Activated CD8-positive, alpha-beta memory T cell treated with anti-CD3 and anti-CD28 coated beads, Interleukin-2, amount 50 U/mL, for 48 hours (primary cell): ENCODE data around the gene POLR2H.

Experiments used
- DNase-seq: peaks from one replicate; pipeline ENCODE4 v3.0.0-alpha.2; 2020

Gene POLR2H

GRCh38 chr3:184361532-184361931, at the start of gene POLR2H, which contains the start of gene CLCN2:
TSS of gene POLR2H (plus strand) at chr3:184361710. CDS start at chr3:184363493, 1,783 bp downstream.
TSS of gene CLCN2 (minus strand) at chr3:184361605. CDS start at chr3:184361479, 126 bp downstream.
- peak; percentile 79 for DNase-seq

DNA sequence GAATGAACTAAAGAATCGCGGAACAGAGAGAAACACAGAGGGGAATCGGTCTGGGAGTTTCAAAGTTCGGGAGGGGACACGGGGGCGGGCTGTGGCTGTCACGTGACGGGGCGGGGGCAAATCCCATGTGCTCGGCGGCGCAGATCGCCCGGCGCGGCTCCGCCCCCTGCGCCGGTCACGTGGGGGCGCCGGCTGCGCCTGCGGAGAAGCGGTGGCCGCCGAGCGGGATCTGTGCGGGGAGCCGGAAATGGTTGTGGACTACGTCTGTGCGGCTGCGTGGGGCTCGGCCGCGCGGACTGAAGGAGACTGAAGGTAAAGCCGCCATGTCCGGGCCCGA, 47.2 kb upstream of the POLR2H start, which contains the start of gene EIF4G1:
Gene EIF4G1 (plus strand): TSS at position 244 of the 337 bp plus-strand sequence. CDS start 1,191 bp downstream, outside the sequence.
- peak; percentile 95 for DNase-seq

DNA sequence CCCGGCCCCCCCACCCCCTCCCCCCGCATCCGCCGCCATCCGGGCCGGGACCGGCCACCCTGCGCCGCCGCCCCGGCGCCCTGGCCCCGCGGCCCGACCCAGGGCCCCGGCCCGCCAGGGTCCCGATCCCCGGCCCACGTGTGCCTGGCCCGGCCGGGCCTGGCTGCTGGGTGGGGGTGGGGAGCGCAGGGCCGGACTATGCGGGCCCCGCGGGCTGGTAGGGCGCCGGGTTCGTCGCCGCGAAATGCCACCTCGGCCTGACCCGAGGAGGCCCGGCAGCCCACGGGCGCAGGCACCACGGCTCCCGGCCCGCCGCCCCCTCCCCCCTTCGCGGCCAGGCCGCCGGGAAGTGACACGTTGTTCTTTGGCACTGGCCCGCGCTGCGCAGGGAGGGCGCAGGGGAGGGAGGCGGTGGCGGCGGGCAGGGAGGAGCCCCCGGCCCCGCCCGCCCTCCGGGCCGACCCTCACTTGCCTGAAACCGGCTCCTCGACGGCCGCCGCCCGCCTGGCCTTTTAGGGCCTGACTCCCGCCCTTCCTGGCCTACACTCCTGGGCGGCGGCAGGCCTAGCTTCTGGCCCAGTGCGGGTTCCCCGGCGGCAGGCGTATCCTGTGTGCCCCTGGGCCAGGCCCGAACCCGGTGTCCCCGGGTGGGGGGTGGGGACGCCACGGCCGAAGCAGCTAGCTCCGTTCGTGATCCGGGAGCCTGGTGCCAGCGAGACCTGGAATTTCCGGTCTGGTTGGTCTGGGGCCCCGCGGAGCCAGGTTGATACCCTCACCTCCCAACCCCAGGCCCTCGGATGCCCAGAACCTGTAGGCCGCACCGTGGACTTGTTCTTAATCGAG, 46.6 kb upstream of the POLR2H start:
- DNase-seq = peak; percentile 78

DNA sequence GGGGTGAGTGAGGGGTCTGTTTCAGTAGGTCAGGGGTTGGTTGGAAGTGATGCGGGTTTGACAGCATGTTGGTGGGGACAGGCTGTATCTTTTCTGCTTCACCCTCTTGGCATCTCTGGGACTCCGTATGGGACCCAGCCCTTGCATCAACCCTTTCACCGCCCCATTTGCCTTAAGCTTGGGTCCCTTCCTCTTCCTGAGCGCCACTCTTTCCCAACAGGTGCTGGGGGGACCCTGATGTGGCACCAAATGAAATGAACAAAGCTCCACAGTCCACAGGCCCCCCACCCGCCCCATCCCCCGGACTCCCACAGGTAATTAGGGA, 46.0 kb upstream of the POLR2H start:
- DNase-seq = no peak

GRCh38 chr3:184315871-184316661, 45.4 kb upstream of the POLR2H start:
- DNase-seq = no peak

DNA sequence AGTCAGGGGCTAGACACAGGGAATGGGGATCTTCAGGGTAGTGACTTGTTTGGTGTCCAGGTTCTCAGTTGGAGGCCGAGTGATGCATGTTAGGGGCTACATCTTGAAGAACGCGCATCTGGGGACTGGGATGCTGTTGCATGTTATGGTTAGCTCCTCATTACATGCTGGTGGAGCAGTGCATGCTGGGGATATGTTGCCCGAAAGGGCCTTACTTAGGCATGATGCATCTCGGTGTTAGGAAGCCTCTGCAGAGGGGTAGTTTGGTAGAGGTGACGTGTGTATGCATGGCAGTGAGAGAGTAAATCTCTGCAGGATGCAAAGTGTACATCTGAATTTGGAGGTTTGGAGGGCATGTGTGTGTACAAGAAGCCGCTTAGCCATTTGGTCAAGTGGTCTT, 44.7 kb upstream of the POLR2H start:
- no peak for DNase-seq

- no peak for DNase-seq
Observed at GRCh38 chr3:184317201-184317600, 44.3 kb upstream of the POLR2H start.

DNA sequence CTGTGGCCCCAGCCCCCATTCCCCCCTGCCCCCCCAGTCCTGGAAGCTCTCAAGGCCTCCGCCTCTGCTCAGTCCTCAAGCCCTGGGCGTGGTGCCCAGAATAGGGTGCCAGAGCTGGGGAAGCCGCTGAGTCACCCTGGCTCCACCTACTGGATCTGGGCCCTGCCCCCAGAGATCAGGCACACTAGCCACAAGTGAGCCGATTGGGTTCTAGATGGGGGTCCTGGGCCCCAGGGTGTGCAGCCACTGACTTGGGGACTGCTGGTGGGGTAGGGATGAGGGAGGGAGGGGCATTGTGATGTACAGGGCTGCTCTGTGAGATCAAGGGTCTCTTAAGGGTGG, 41.4 kb upstream of the POLR2H start:
- DNase-seq = no peak

DNA sequence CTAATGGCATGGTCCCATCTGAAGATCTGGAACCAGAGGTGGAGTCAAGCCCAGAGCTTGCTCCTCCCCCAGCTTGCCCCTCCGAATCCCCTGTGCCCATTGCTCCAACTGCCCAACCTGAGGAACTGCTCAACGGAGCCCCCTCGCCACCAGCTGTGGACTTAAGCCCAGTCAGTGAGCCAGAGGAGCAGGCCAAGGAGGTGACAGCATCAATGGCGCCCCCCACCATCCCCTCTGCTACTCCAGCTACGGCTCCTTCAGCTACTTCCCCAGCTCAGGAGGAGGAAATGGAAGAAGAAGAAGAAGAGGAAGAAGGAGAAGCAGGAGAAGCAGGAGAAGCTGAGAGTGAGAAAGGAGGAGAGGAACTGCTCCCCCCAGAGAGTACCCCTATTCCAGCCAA, 39.8 kb upstream of the POLR2H start:
- DNase-seq = no peak

- DNase-seq = no peak
Observed at GRCh38 chr3:184322731-184323487, 38.6 kb upstream of the POLR2H start.

DNA sequence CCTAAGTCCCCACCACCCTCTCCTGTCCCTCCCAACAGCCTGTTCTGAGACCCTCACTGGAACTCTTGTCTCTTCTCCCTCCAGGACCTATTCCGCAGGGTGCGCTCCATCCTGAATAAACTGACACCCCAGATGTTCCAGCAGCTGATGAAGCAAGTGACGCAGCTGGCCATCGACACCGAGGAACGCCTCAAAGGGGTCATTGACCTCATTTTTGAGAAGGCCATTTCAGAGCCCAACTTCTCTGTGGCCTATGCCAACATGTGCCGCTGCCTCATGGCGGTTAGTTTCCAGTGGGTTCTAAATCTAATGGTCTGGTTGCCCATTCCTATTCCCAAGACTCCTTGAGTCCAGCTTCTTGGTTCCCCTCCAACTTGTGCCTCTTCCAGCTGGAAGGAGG, 37.8 kb upstream of the POLR2H start:
- no peak for DNase-seq

- no peak for DNase-seq
Observed at GRCh38 chr3:184325269-184325668, 36.2 kb upstream of the POLR2H start.

GRCh38 chr3:184325715-184326369, 35.7 kb upstream of the POLR2H start:
- DNase-seq = no peak

DNA sequence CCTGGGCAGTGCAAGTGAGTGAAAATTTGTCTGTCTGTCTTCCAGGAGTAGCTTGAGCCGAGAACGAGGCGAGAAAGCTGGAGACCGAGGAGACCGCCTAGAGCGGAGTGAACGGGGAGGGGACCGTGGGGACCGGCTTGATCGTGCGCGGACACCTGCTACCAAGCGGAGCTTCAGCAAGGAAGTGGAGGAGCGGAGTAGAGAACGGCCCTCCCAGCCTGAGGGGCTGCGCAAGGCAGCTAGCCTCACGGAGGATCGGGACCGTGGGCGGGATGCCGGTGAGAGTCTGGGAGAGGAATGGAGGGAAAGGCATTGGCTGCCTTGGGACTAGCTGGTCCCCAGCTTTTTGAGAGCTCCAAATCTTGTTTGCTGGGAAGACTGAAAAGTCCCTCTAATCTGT, 34.3 kb upstream of the POLR2H start:
- DNase-seq = no peak

- DNase-seq = no peak
Observed at GRCh38 chr3:184328516-184328915, 33.0 kb upstream of the POLR2H start.

DNA sequence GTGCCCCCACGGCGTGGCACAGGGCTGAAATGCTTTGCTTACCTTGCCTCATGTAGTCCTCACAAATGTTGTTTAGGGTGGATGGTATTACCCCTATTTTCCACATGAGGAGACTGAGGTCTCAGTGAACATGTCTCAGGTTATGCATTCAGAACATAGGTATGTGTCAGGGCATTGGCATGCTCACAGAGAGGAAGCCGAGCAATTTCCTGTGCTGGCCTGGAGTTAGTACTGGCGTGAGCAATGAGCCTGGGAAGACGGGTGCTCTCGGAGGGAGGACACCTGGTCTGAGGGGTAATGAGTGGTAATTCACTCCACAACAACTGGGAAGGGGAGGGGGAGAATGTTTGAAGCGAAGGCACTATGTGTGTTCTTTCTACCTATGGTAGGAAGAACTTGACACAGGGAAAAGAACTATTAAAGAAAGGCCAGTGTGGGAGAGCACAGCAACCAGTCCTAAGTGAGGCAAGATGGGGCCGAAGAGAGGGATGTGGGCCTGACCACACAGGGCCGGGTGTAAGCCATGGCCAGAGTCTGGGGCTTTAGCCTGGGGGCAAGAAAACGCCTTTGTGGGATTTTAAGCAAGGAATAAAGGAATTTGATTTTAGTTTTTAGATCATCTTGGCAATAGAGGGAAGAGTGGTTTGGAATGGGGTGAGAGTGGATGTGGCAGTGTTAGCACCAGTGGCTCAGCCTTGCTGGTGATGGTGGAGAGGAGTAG, 29.0 kb upstream of the POLR2H start:
- no peak for DNase-seq

DNA sequence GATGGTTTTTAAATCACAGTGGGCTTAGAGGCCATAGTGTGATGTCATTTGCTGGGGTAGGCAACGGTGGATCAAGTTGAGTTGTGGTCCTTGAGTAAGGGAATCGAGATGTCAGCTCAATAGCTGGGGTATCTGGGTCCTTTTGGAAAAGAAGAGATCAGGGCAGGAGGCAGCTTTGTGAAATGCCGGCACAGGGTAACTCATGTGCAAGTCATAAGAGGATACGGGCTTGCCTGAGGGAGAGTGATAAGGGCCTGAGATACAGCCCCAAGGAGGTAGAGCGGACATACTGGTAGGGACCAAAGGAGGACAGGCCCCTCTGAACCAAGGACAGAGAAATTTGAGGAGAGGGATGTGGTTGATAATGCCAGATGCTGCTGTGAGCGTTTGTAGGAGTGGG, 28.3 kb upstream of the POLR2H start:
- DNase-seq = no peak

DNA sequence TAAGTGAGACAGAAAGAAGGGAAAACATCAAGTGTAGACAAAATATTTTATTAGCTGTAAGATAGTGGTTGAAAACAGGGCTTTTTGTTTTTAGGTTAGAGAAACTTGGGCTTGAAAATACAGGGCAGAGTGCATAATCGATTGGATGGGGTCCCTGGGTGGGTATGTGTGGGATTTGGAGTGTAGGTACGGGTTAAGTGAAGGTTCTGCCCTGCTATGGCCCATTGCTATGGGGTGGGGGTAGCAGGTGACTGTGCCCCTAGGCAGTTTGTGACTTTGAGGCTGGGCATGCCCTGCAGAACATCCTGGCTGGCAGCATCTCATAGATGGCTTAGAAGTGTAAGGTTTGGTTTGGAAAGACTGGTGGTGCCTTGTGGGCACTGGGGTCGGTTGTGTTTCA, 27.8 kb upstream of the POLR2H start:
- DNase-seq = no peak

DNA sequence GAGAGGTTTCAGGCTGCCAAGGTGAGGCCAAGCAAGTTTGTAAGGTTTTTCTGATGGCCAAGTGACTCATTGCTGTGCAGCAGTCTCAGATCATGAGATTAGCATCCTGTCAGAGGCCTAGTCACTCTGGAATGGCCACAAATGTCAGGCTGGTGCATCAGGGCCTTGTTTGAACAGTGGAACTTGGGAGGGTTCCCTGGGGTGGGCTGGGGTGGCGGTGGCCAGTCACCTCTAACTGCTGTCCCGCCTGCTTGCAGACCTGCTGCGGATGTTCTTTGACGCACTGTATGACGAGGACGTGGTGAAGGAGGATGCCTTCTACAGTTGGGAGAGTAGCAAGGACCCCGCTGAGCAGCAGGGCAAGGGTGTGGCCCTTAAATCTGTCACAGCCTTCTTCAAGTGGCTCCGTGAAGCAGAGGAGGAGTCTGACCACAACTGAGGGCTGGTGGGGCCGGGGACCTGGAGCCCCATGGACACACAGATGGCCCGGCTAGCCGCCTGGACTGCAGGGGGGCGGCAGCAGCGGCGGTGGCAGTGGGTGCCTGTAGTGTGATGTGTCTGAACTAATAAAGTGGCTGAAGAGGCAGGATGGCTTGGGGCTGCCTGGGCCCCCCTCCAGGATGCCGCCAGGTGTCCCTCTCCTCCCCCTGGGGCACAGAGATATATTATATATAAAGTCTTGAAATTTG, 26.9 kb upstream of the POLR2H start:
- DNase-seq = peak; percentile 77

DNA sequence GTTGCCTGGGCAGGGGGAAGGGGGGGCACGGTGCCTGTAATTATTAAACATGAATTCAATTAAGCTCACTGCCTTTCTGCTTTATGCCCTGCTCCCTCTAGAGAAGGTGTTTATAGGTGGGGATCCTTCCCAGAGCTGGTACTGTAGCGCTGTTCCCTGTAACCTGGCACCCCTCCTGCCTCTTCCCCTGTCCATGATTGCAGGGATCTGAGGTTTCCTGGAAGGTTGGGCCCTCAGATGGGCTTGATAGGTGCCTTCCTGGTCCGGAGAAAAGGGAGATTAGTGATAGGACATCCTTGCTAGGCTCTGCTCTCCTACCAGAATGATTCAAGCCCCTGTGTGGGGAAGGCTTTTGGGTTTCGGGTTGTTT, 26.2 kb upstream of the POLR2H start:
- DNase-seq = no peak

- DNase-seq = peak; percentile 99
Observed at GRCh38 chr3:184335661-184336546, 25.6 kb upstream of the POLR2H start.
